Bronchial epithelial cell (primary cell): Measurements from ENCODE around the gene FMN1. TPM values are rescaled to one million over a fixed set of nuclear protein-coding genes. Genes with fewer than 3 reads are reported as not detected.

Experiments
- DNase-seq: peaks from one replicate; pipeline ENCODE4 v3.0.0-alpha.2; 2010; ENCODE audit warnings: low read depth
- FAIRE-seq: peaks from 2 replicates; lab custom pipeline; 2011; peaks lifted over from hg19 to GRCh38; lab: Jason Lieb, UNC
- H3K27me3 ChIP-seq: 2 replicates; pipeline ENCODE4 v1.5.1; 2011; ENCODE audit warnings: low read length; ENCODE audit not compliant: control insufficient read depth, insufficient read depth
- H3K36me3 ChIP-seq: 2 replicates; pipeline ENCODE4 v1.5.1; 2011; ENCODE audit warnings: low read length; ENCODE audit not compliant: control insufficient read depth, insufficient read depth
- H3K4me3 ChIP-seq: 2 replicates; pipeline ENCODE4 v1.5.1; 2011; ENCODE audit warnings: mild to moderate bottlenecking, low read depth, low read length, control low read depth
- total RNA-seq: library from RNA; depleted of rRNA; stranded (reverse); fragments of >200 nt; gene quantifications from 2 replicates; pipeline ENCODE4 v1.2.1, GENCODE V29; 2014
- TF ChIP-seq, protein P1 (sequence below): IDR thresholded peaks from 2 replicates; pipeline ENCODE4 v1.5.1; 2011; ENCODE audit warnings: mild to moderate bottlenecking, moderate library complexity, low read length, control low read depth, inconsistent platforms; ENCODE audit not compliant: insufficient read depth, severe bottlenecking

Gene FMN1
- total RNA-seq, 1 donor from 2014 or later = 1.6 TPM

DNA sequence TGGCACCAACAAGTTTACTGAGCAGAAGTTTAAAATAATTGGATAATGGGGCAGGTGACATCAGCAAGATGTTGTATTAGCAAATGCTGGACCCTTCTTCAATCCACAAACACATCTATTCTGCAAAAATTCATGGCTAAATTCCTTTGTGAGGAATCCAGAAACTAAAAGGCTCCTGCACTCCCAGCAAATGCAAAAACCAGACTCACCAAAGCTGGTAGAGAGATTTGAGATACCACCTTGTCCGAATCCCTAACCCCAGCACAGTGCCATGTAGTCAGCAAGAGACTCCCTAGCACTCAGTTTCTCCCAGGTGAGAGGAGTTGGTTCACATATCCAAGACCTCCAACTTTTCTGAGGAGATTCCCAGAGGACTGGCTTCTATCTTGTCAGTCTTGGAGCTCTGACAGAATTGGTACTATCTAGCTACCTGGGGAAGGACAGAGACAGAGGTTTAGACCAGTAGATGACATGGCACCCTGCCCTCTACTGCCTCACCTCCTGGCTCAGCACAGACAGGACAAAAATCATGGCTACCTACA, 454.9 kb downstream of the FMN1 start:
- TF ChIP-seq, protein P1, sequence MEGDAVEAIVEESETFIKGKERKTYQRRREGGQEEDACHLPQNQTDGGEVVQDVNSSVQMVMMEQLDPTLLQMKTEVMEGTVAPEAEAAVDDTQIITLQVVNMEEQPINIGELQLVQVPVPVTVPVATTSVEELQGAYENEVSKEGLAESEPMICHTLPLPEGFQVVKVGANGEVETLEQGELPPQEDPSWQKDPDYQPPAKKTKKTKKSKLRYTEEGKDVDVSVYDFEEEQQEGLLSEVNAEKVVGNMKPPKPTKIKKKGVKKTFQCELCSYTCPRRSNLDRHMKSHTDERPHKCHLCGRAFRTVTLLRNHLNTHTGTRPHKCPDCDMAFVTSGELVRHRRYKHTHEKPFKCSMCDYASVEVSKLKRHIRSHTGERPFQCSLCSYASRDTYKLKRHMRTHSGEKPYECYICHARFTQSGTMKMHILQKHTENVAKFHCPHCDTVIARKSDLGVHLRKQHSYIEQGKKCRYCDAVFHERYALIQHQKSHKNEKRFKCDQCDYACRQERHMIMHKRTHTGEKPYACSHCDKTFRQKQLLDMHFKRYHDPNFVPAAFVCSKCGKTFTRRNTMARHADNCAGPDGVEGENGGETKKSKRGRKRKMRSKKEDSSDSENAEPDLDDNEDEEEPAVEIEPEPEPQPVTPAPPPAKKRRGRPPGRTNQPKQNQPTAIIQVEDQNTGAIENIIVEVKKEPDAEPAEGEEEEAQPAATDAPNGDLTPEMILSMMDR = no peak
- Histone ChIP-seq H3K36me3 (no peaks in the 10 kb centered on the region), H3K27me3 (peaks cover 3% of the 10 kb centered on the region), H3K4me3 (no peak overlapping the region)
- DNase-seq (no peak), FAIRE-seq (no peak)

DNA sequence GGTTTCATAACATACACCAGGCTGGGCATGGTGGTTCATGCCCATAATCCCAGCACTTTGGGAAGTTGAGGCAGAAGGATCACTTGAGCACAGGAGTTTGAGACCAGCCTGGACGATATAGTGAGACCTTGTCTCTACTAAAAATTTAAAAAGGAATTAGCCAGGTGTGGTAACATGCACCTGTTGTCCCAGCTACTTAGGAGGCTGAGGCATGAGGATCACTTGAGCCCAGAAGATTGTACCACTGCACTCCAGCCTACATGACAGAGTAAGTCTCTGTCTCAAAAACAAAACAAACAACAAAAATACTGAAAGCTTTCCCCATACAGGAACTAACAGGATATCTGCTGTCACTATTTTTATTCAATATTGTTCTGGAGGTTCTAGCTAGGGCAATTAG, 455.8 kb downstream of the FMN1 start:
- no peak for FAIRE-seq
- no peaks in the 10 kb centered on the region for H3K36me3 ChIP-seq
- TF ChIP-seq, protein P1 = no peak

DNA sequence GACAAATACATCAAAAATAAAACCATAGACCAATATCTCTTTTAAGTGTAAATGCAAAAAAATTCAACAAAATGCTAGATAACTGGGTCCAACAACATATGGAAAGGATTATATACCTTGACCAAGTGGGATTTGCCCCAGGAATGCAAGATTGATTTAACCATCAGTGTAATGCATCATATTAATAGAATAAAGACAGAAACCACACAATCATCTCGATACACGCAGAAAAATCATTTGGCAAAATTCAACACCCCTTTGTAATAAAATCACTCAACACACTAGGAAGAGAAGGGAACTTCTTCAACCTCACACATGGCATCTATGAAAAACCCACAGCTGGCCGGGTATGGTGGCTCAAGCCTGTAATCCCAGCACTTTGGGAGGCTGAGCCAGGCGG, 457.2 kb downstream of the FMN1 start:
- Histone ChIP-seq H3K27me3 (peaks cover 7% of the 10 kb centered on the region), H3K36me3 (no peaks in the 10 kb centered on the region), H3K4me3 (no peak overlapping the region)
- FAIRE-seq (no peak), DNase-seq (no peak)
- TF ChIP-seq, protein P1 = no peak

More for the DNA sequence above, 455.8 kb downstream of the FMN1 start:
- DNase-seq = no peak
- Histone ChIP-seq H3K27me3 (peaks cover 3% of the 10 kb centered on the region), H3K4me3 (no peak overlapping the region)

DNA sequence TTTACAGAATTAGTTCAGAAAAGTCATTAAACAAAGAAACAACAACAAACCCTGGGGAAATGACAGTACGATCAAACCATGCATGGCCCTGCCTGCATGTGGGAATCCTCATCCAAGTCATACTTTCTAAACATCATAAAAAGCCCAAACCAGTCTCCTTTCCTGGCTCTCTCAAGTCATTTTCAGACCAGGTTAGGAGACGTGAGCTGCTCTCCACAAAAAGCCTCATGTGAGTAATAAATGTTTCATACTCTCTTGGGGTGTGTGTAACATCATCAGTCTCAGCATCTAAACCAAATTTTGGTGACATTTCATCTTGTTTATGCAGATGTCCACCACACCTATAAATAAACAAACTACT, 457.8 kb downstream of the FMN1 start:
- TF ChIP-seq, protein P1 = no peak
- Histone ChIP-seq H3K4me3 (no peak overlapping the region), H3K36me3 (no peaks in the 10 kb centered on the region), H3K27me3 (peaks cover 9% of the 10 kb centered on the region)
- FAIRE-seq (no peak), DNase-seq (no peak)

DNA sequence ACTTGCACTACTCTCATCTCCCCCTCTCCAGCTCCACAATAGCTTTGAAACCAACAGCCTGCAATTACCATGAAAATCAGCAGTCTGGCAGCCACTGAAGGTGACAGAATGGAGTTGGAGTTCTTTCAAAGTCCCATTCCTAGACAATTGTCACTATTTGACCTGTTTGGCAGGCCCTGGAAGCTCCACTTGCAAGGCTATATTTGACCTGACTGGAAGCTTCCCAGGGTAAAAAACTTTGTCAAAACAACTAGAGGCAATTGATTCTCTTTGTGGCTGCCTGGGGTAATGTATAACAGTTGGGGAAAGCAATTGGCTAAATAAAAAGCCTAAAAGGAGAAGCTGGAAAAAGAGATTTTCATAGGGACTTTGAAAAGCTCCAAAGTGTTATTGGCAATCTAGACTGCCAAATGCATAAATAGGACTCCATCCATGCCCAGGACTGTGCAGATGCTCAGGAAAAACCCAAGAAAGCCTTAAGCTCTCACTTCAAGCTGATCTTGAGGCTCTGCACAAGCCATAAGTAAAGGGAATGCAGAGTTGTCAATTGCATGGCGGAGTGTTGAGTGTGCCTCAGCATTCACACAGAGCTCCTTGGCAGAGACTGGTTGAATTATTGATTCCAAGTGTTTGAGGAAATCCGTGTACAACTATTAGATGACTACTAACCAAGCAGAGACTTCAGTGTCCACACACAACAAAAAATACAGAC, 458.4 kb downstream of the FMN1 start:
- H3K27me3 ChIP-seq = peaks cover 9% of the 10 kb centered on the region
- no peaks in the 10 kb centered on the region for H3K36me3 ChIP-seq
- H3K4me3 ChIP-seq = no peak overlapping the region
- no peak for FAIRE-seq
- DNase-seq = no peak
- TF ChIP-seq, protein P1 = no peak
